NCI-H446 treated with DMSO at 0.1 percent for 48 hours (cell line): Measurements from ENCODE around the gene TECPR2.
A peak's percentile ranks its signal among the peaks of the same experiment; 100 is the strongest.

Experiments
- DNase-seq: peaks from one replicate; lab custom pipeline; 2025; lab: John Stamatoyannopoulos, UW

The TECPR2 gene

GRCh38 chr14:102375119-102375518, 12.4 kb downstream of the TECPR2 start:
- no peak for DNase-seq

GRCh38 chr14:102377696-102378095, 15.0 kb downstream of the TECPR2 start:
- no peak for DNase-seq

GRCh38 chr14:102378830-102379229, 16.1 kb downstream of the TECPR2 start:
- DNase-seq = no peak

- DNase-seq = no peak
Measured at GRCh38 chr14:102387086-102387485, 24.3 kb downstream of the TECPR2 start.

- DNase-seq = no peak
Measured at GRCh38 chr14:102389246-102389645, 26.5 kb downstream of the TECPR2 start.

GRCh38 chr14:102390064-102390855, 27.5 kb downstream of the TECPR2 start:
- DNase-seq = no peak

GRCh38 chr14:102392506-102392905, 29.8 kb downstream of the TECPR2 start:
- peak; percentile 94 for DNase-seq

- no peak for DNase-seq
Measured at GRCh38 chr14:102394717-102395375, 32.1 kb downstream of the TECPR2 start.

- DNase-seq = no peak
Measured at GRCh38 chr14:102396521-102396920, 33.8 kb downstream of the TECPR2 start.

- DNase-seq = no peak
Measured at GRCh38 chr14:102403028-102403427, 40.3 kb downstream of the TECPR2 start.

- DNase-seq = no peak
Measured at GRCh38 chr14:102407258-102407657, 44.5 kb downstream of the TECPR2 start.

GRCh38 chr14:102408724-102409123, 46.0 kb downstream of the TECPR2 start:
- DNase-seq = no peak

- DNase-seq = no peak
Measured at GRCh38 chr14:102415671-102416070, 52.9 kb downstream of the TECPR2 start.

GRCh38 chr14:102417001-102417431, 54.3 kb downstream of the TECPR2 start:
- DNase-seq = no peak

GRCh38 chr14:102417646-102418045, 54.9 kb downstream of the TECPR2 start:
- no peak for DNase-seq

GRCh38 chr14:102418169-102418852, 55.6 kb downstream of the TECPR2 start:
- DNase-seq = no peak

- no peak for DNase-seq
Measured at GRCh38 chr14:102418853-102419240, 56.1 kb downstream of the TECPR2 start.

GRCh38 chr14:102419276-102419675, 56.5 kb downstream of the TECPR2 start:
- DNase-seq = no peak

- DNase-seq = no peak
Measured at GRCh38 chr14:102419716-102420115, 57.0 kb downstream of the TECPR2 start.

GRCh38 chr14:102421411-102422057, 58.8 kb downstream of the TECPR2 start:
- DNase-seq = no peak

- no peak for DNase-seq
Measured at GRCh38 chr14:102424520-102424919, 61.8 kb downstream of the TECPR2 start.

- no peak for DNase-seq
Measured at GRCh38 chr14:102424923-102425322, 62.2 kb downstream of the TECPR2 start.
